Dedifferentiated amniotic fluid mesenchymal stem cell (primary cell): ENCODE measurements around the gene C6orf47.

ENCODE experiments used
- DNase-seq: peaks from one replicate; pipeline ENCODE4 v3.0.0-alpha.2; 2016; ENCODE audit errors: extremely low spot score

C6orf47 gene

DNA sequence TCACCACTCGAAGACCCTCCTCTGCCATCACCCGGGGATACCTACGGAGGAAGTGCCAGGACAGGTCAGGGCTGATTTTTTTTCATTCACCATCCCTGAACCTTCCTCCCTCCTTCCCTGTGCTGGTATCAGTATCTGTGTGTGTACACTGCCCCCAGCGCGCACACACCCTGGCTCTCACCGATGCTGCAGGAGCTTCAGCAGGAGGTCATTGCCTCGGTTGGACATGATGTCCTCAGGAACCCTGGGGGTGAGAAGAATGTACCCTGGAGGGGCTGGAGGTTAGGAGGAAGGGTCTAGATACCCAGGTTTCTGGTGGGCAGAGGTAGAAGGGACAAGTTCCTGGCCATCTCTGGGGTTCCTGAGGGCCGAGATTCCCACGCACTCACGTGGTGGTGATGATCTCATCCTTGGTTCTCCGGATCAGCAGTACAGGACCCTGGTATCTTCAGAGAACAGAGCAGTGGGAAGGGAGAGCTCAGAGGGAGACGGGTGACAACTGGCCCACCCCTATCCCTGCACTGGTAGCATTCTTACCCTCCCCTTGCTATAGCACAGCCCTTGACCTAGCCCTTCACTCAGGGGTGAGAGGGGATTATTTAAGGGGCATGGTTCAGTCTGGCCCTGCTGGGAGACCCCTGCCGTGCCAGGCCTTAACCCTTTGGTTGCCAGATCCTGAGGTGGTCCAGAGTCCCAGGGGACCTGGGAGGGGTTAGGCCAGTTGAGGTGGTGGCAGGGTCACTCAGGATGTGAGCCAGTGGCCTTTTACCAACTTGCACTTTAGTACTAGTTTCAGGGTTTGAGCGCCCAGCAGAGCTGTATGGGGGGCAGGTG lies 27.5 kb upstream of the C6orf47 start:
- DNase-seq: no peak

DNA sequence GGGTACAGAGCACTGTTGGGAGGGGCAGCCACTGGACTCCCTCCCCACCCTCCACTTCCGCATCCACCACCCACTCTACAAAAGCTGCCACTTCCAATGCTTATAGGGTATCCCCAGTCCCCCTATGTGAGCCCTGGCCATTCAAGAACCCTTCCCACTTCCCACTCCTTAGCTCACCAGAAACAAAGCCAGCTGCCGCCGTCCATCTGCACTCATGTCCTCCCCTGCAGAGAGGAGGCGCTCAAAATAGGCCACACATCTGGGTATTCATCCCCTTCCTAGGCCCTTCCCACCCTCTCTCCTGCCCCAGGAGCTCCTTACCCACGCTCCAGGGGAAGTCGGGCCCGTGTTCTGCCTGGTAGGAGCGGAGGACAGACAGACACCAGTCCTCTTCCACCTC lies 26.7 kb upstream of the C6orf47 start:
- no peak for DNase-seq

DNA sequence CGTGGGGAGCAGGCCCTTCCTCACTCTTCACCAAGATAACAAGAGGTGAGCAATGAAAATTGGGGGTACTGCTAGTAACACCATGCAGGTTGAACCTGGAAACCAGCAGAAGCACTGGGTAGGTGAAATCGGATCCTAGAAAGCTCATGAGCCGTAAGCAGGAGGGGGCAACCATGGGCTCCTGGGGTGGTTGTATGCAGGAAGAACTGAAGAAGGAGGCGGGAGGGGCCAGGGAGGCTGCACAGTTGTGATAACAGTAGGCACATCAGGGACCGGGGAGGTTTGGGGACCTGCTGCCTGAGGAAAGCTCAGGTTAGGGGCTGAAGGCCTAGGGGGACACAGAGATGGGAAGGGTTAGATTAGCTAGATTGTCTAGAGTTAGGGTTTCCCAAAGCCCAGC lies 25.9 kb upstream of the C6orf47 start:
- DNase-seq: no peak

DNA sequence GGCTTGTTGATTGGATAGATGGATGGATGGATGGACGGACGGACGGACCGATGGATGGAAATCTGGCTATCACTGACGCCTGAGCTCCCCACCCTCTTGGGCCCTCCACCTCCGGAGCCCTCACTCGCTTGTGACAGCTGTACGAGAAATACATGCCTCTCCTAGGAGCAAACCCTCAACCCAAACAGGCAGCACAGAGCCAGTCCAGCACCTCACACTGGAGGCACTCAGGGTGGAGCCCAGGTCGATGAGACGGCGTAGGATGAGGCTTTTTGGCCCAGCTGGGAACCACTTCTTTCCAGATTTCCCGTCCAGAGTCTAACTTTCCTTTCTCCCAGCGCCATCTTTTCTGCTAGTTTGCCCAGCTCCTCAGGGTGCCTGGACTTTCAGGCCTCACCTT lies 23.0 kb upstream of the C6orf47 start:
- DNase-seq: no peak

DNA sequence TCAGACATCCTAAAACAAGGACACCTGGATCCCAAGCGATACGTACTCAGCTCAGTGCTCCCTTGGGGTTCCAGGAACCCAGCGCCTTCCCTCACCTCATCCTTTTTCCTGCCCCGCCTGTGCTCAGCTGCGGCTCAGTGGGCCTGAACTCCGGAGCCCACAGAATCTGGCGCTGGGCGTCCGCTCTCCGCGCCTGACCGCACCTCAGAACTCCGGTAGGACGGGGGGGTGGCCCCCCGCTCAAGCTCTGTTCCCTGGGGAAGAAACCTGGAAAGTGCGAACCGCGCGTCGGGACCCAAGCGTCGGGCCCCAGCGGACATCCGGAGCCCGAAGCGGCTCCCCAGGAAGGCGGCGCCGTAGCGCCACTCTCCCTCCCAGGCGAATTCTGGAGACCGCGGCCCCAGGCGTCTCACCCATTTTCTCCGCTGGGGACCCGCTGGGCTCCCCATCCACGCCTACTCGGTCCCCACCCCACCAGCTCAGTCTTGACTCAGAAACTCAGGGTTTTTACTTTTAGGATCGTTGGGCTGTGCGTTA lies 20.6 kb upstream of the C6orf47 start:
- no peak for DNase-seq

DNA sequence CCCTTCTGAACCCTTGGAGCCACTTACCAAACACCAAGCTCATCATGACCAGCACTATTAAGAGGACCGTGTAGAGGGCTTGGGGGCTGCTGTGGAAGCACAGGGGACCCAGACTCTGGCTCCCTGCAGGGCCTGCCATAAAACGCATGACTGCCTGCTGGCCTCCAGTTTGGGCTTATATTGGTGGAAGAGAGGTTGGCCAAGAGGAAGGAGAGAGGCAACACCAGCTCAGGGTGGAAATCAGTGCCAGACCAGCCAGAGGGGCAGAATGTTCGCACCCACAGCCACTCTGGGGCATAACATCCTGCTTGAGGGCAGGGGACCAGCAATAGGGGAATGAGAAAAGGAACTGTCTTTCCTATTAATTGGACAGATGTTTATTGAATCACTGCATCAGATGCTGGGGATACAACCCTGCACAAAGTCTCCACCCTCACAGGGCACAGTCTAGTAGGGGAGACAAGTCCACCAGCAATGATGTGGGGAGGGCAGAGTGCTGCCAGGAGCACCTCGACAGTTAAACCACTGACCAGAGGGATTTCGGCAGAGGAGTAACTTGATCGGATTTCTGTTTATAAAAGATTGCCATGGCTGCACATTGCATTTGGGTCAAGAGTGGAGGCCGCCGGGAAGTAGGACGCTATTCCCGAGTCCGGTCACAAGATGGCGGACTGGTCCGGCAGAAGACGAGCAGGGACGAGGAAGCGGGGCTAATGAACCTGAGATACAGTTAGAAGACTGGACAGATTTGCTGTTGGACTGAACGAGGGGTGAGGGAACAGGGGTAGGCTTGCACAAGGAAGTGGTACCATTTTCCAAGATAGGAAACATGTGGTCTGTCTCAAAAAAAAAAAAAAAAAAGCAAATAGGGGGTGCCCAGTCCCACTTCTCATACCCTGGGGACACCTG lies 19.9 kb upstream of the C6orf47 start, which contains the start of gene LY6G5C:
TSS of gene LY6G5C (minus strand) at position 842 of the 909 bp plus-strand sequence. CDS start at position 148, 694 bp downstream.
- DNase-seq: peak; percentile 90

DNA sequence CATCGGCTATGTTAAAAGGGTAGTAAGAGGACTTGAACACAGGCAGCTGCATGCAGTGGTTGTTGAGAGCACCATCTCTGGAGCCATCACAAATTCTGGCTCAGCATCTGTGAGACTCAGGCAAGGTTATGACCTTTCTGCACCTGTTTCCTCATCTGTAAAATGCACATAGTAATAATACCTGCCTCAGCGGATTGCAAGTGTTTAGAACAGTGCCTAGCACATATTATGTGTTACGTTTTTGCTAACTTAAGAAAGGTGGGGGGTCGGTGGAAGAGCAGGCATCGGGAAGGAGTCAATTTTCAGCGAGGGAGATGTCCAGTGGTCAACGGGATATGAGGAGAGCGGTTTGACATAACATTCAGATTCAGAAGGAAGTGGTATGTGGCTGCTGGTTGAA lies 17.4 kb upstream of the C6orf47 start:
- no peak for DNase-seq

DNA sequence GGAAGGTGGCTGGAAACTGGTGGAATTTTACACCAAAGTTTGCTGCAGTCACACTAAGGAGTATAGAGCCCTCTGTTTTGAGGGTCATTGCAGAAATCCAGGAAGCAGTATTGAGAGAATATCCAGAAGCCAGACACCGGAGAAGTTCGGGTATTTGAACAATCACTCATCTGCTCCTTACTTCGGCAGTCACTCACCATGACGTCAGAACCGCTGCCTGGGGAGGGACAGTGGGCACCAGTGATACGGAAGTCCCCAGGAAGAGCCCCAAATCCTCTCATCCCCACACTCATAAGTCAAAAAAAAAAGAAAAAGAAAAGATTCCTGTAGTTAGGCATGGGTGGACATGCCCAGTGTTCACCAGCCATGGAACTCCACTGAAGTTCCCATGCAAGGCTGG lies 16.3 kb upstream of the C6orf47 start:
- no peak for DNase-seq

DNA sequence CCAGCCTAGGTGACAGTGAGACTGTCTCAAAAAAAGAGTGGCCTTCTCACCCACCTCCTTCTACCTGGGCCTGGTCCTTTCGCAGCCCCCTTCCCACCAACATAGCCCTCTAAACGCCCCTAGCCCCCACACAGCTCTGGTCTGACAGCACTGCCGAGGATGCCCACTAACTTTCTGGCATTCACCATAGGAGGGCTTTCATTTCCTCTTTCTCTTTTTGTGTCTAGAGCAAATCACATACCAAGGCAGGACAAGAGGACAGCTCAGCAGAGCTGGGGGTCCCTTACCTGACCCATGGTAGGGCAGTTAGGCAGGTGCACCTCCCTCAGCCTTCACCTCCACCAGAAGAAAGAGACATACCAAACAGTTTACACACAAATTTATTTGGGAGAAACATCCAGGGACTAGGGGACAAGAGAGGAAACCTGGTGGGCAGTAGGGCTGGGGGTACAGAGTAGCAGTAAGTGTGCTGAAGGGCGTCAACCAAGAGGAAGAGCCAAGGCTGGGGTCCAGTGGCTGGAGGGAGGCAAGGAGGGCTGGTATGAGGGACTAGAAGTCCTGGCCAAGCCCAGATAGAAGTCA lies 15.8 kb upstream of the C6orf47 start:
- no peak for DNase-seq

DNA sequence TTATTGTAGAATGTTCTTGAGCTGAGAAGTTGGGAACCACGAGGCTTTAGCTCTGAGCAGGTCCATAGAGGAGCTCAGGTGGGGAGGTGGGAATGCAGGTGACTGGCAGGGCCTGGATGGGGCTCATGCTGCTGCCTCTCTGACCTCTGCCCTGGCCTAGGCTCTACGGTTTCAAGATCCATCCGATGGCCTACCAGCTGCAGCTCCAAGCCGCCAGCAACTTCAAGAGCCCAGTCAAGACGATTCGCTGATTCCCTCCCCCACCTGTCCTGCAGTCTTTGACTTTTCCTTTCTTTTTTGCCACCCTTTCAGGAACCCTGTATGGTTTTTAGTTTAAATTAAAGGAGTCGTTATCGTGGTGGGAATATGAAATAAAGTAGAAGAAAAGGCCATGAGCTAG lies 9.1 kb upstream of the C6orf47 start, which contains the start of gene LY6G5B:
TSS of gene LY6G5B (plus strand) at position 301 of the 400 bp plus-strand sequence. CDS start 975 bp downstream, outside the sequence.
- DNase-seq: no peak

DNA sequence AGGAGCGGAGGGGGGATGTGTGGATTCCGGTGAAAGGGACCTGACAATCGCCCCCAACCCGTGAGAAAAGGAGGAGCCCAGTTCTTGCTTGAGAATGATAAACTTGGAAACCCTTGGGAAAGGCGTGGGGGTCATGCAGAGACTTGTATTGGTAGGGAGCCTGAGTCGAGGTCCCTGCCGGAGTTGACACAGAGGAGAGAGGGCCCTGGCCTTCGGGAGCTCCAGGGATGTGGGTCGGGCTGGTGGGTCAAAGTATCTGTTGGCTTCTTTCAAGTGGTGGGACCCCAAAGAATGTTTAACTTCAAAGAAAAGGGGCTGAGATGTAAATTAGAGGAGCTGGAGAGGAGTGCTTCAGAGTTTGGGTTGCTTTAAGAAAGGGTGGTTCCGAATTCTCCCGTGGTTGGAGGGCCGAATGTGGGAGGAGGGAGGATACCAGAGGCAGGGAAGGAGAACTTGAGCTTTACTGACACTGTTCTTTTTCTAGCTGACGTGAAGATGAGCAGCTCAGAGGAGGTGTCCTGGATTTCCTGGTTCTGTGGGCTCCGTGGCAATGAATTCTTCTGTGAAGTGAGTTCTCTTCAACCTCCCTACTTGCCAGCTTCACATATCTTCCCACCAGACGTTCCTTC lies 5.9 kb upstream of the C6orf47 start:
- DNase-seq: no peak

DNA sequence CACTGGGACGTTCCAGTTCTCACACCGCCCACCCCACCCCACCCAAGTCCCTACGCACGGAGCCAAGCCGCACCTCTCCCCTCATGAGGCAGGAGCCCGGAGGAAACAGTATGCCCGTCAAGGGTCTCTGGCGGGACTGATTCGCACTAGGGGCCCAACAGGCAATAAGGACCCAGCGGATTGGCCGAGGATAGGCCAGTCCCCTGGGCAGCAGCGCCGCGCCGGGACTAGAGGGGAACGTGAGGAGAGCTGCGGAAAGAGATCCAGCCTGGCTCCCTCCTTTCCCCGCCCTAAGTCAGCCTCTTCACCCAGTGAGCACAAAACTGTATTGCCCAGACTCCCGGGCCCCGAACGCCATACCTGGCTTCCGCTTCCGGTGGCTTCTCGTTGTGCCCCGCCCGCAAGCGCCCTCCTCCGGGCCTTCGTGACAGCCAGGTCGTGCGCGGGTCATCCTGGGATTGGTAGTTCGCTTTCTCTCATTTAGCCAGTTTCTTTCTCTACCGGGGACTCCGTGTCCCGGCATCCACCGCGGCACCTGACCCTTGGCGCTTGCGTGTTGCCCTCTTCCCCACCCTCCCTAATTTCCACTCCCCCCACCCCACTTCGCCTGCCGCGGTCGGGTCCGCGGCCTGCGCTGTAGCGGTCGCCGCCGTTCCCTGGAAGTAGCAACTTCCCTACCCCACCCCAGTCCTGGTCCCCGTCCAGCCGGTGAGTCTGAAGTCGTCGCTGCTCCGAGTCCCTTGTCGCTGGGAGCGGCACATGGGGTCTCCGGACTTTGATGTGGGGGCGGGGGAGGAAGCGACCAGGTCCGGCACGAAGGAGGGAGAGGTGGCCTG lies 5.1 kb upstream of the C6orf47 start, which contains the start of gene CSNK2B:
TSS of gene CSNK2B (plus strand) at position 580 of the 836 bp plus-strand sequence. CDS start 752 bp downstream, outside the sequence.
- DNase-seq: peak; percentile 98

DNA sequence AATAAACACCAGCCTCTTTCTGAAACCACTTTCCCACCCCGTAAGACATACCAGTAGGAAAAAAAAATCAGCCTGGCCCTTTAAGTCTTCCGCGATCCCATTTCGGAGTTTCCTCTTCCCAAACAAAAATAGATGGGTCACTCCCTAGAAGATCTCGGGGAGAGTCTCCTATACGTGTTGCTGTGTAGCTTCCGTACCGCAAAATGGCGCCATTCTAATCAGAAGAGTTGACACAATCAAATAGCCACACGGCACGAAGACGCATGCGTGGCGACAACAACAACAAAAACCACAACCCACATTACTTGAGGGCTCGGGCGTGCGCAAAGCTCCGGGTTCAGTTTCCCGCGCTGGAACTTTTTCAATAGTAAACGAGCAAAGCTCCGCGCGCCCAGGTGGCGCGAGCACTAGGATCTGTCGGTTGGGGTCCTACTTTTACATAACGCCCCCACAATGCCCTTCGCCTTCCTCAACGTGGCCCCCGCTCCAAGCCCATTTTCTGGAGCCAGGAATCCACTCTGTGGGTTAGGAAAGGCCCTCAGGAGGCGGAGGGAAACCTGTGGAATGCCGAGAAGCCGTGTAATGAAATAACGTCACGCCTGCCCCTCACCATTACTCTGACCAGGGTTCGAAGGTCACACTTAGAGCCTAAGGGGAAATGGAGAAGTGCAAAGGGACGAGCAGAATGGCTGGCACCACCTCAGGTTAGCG lies 4.4 kb upstream of the C6orf47 start, which contains the start of gene GPANK1:
TSS of gene GPANK1 (minus strand) at position 208 of the 711 bp plus-strand sequence. CDS start 519 bp downstream, outside the sequence.
- DNase-seq: peak; percentile 94

DNA sequence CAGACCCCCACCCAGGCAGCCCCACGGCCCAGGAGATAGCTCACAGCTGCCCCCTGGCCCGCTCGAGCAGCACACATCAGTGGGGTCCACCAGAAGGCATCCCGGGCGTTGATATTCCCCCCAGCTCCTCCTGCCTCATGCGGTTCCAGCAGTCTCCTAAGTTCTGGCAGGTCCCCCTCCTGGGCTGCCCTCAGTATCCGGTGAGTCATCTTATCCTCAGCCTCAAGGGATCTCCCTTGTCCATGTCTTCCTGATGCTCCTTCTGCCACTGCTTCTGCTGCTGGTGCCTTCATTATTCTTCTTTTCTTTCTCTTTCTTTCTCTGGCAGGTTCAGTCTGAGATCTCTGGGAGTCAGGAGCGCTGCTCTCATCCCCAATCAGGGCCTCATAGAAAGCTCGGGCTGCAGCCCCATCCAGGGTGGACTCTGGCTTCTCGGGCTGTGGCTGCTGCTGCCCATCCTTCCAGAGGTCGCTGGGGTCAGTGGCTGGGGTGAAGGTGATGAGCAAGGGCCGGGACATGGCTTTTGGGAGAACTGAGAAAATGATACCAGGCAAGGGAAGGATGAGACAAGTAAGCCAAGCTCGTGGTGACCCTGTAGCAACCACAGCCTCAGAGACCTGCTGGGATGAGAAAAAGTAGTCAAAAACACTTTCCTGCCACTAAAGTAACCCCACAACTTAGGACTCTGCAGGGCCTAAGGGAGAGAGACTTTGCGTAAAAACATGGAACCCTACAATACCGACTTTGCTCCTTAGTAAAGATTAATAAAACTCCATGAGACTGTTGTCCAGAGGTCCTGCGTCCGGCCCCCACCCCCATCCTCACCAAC lies 3.6 kb upstream of the C6orf47 start:
- DNase-seq: peak; percentile 45

DNA sequence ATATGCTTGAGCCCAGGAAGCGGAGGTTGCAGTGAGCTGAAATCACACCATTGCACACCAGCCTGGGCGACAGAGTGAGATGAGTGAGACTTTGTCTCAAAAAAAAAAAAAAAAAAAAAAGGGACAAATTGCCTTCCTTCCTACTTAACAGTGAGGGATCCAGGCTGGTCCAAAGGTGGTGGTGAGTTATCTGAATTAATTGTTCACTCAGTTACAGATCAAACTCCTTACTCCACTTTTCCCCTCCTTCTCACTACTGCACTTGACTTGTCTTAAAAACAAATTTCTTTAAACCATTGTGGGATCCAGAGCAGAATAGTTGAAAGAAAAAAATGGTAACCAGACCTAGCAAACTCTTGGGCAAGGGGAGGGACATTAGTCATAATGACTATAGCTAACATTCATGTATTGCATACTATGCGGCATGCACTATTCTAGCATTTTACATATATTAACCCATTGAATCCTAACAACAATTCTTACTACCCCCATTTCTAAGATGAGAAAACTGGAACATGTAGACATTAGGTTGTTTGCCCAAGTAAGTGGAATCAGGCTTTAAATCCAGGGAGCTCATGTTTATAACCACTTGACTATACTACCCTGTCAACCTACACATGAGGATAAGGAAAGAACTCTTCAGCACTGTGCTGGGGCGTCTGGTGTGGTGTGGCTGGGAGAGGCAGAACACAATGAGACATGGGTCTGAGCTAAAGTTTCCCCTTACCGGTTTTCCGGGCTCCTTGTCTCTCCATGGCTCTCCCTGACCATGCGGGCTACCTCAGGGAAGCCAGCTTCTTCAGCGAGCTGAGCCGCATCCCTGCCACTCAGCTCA lies 2.8 kb upstream of the C6orf47 start:
- no peak for DNase-seq

DNA sequence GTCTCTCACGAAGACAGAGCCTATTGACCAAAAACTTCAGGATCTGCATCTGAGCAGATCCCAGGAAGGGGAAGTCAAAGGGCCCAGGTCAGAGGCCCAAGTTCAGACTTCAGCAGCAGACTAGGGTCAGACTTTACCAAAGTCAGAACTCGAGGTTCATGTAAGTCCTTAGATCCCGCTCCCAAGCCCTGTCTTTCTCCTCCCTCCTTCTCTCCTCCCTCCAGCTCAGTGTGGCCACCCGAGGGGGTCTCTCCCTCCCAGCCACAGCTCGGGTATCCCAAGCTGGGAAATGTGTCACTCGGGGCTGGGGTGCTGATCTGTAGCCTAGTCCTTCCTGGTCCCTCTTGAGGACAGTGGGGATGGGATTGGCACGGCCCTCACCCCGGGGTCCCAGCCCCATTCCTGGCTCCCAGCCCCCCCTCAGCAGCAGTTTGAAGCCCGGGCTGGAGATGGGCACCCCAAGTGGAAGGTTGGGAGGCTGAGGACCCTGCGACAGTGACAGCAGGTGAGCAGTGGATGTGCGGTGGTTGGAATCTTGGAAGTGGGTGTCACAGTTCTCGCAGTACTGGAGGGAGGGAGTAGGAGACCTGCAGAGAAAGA lies 1.6 kb upstream of the C6orf47 start:
- DNase-seq: no peak
